Skeletal muscle tissue (tissue), 4 donors: ENCODE measurements around the gene WASHC2C. TPM values are rescaled to one million over a fixed set of nuclear protein-coding genes. Genes with fewer than 3 reads are reported as not detected.
"Not testable (repeated sequence)": the region's sequence is repeated elsewhere in the genome, so short reads cannot be mapped to it uniquely, and the experiment has no call there.

Experiments
- H3K27ac ChIP-seq: one replicate; pipeline ENCODE4 v1.7.0; 2013; ENCODE audit warnings: mild to moderate bottlenecking, low read depth, low read length, inconsistent platforms
- H3K27me3 ChIP-seq, 3 donors: one replicate each; pipeline ENCODE4 v1.7.0; 2013; ENCODE audit warnings: low read length in 3 of 3; ENCODE audit not compliant: control insufficient read depth in 3 of 3, insufficient read depth in 3 of 3
- H3K36me3 ChIP-seq, 3 donors: one replicate each; pipeline ENCODE4 v1.7.0; 2013; ENCODE audit warnings: low read length in 3 of 3; ENCODE audit not compliant: control insufficient read depth in 3 of 3, insufficient read depth in 3 of 3
- H3K4me1 ChIP-seq, 3 donors: one replicate each; pipeline ENCODE4 v1.7.0; 2013; ENCODE audit warnings: low read length in 3 of 3, mild to moderate bottlenecking in 3 of 3; ENCODE audit not compliant: control insufficient read depth in 3 of 3, insufficient read depth in 3 of 3
- H3K4me3 ChIP-seq, 3 donors: one replicate each; pipeline ENCODE4 v1.7.0; 2013; ENCODE audit warnings: low read length in 3 of 3
- H3K9ac ChIP-seq, 3 donors: one replicate each; pipeline ENCODE4 v1.7.0; 2013; ENCODE audit warnings: low read length in 3 of 3, mild to moderate bottlenecking in 3 of 3, moderate library complexity in 2 of 3, low read depth in 1 of 3
- H3K9me3 ChIP-seq, 3 donors: one replicate each; pipeline ENCODE4 v1.7.0; 2013; ENCODE audit warnings: low read length in 3 of 3; ENCODE audit not compliant: control insufficient read depth in 3 of 3
- total RNA-seq: library from RNA; depleted of rRNA; stranded (reverse); fragments of >200 nt; gene quantifications from one replicate; pipeline ENCODE4 v1.2.3, GENCODE V29; 2014
- donor health status: Osteomylitis.

The WASHC2C gene
- total RNA-seq, 1 donor from 2014 or later, result 16.2 TPM

DNA sequence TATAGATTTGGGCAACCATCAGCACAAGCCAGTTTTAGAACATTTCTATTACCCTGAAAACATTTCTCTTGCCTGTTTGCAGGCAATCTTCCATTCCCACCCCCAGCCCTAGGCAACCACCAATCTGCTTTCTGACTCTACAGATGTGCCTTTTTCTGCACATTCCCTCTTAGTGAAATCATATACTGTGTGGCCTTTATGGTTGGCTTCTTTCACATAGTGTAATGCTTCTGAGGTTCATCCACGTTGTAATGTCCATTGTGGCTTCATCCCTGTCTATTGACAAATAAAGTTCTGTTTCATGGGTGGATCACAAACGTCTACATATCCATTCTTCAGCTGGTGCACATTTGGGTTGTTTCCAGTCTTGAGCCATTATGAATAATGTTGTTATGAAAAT, 77.9 kb downstream of the WASHC2C start:
- H3K27me3 ChIP-seq, H3K9ac ChIP-seq, H3K4me1 ChIP-seq, H3K9me3 ChIP-seq, H3K36me3 ChIP-seq, H3K27ac ChIP-seq, H3K4me3 ChIP-seq: not testable (repeated sequence)

DNA sequence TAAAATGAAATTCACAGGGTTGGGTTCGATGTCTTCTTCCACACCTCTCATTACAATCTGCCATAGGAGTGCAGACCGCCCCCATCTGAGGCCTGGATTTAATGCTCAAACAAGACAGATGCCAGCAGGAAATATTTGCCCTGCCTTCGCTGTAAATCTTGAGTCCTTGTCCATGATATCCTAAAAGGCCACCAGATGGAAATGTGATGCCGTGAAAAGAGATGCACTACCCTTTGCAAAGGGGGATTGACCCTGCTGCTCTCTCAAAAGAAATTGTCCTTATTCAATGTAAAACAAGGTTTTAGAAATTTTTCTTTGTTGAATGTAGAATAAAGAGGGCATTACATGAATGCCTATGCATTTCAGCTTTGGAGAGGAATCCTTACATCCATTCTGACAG, 82.8 kb downstream of the WASHC2C start:
- Histone ChIP-seq H3K27me3 (peaks cover 0 to 3% (median 0%) of the 10 kb centered on the region in 3 donors), H3K9ac (no peak overlapping the region), H3K27ac (no peak overlapping the region), H3K36me3 (no peaks in the 10 kb centered on the region), H3K4me3 (no peak overlapping the region), H3K4me1 (no peaks in the 10 kb centered on the region), H3K9me3 (no peaks in the 10 kb centered on the region)

DNA sequence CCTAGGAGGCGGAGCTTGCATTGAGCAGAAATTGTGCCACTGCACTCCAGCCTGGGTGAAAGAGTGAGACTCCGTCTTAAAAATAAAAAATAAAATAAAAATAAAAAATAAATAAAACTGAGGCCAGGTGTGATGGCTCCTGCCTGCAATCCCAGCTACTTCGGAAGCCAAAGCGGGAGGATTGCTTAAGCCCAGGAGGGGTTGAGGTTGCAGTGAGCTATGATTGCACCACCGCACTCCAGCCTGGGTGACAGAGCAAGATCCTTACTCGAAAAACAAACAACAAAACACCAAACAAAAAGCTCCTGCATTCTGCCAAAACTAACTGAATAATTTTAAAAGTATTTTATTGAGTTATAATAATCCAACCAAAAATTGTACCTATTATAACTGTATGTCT, 84.0 kb downstream of the WASHC2C start:
- Histone ChIP-seq H3K36me3 (no peaks in the 10 kb centered on the region), H3K27ac (no peak overlapping the region), H3K4me3 (no peak overlapping the region), H3K9me3 (no peaks in the 10 kb centered on the region), H3K9ac (no peak overlapping the region), H3K27me3 (peaks cover 0 to 3% (median 0%) of the 10 kb centered on the region in 3 donors), H3K4me1 (no peaks in the 10 kb centered on the region)

DNA sequence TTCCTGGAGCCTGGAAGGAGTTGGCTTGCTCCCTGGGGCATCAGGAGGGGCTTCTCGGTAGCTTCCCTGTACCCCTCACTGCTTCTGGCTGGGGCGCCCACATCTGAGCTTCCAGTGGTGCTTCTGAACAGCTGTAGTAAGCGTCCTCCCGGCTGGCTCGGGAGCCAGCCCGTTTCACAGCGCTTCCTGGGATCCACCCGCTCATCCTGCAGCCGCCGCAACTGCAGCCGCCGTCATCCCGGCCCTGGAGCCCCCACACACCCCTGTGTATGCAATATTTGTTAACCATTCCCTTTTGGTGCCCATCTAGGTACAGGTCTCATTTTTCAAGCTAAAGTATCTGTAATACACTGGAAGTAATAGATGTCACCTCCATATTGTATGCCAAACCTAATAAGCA, 85.9 kb downstream of the WASHC2C start:
- H3K27me3 ChIP-seq, H3K9ac ChIP-seq, H3K27ac ChIP-seq, H3K36me3 ChIP-seq, H3K4me3 ChIP-seq, H3K4me1 ChIP-seq, H3K9me3 ChIP-seq: not testable (repeated sequence)

DNA sequence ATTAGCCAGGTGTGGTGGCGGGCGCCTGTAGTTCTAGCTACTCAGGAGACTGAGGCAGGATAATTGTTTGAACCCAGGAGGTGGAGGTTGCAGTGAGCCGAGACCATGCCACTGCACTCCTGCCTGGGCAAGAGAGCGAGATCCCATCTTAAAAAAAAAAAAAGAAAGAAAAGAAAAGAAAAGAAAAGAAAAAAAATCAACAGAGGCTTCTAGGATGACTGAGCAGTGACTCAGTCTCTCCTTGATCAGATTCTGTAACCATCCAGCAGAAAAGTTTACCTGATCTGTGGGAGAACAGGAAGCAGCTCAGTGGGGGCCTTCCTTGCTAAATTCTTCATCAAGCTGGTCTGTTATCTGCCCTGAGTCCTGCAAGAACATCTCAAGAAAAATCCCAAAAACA, 87.1 kb downstream of the WASHC2C start:
- H3K4me3 ChIP-seq, H3K27ac ChIP-seq, H3K9ac ChIP-seq, H3K4me1 ChIP-seq, H3K9me3 ChIP-seq, H3K36me3 ChIP-seq, H3K27me3 ChIP-seq: not testable (repeated sequence)

DNA sequence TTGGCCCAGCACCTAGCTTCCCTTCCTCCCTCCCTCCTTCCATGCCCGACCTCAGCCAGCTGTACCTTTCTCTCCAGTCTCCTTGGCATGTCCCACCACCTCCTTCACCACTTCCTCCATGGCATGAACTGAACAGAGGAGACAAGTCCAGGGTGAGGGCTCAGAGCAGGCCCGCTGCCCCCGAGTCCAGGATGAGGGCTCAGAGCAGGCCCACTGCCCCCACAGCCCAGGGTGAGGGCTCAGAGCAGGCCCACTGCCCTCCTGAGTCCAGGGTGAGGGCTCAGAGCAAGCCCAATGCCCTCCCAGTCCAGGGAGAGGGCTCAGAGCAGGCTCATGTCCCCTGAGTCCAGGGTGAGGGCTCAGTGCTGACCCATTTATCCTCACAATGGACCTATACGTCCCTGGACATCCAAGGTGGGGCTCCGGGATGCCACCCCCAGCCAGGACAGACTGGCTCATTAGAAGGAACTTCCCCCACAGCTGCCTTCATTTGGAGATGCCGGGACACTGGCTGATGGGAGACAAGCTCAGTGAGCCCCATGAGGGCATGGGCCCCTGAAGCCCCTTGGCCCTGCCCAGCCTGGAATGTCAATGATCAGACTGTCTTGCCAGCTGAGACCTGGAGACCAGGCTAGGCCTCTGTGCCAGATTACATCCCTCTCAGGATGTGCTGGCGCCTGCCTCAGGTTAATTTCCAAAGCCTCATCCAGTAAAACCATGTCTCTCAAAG, 90.2 kb downstream of the WASHC2C start:
- H3K4me1 ChIP-seq, result no peaks in the 10 kb centered on the region
- no peak overlapping the region for H3K27ac ChIP-seq
- no peaks in the 10 kb centered on the region for H3K9me3 ChIP-seq

DNA sequence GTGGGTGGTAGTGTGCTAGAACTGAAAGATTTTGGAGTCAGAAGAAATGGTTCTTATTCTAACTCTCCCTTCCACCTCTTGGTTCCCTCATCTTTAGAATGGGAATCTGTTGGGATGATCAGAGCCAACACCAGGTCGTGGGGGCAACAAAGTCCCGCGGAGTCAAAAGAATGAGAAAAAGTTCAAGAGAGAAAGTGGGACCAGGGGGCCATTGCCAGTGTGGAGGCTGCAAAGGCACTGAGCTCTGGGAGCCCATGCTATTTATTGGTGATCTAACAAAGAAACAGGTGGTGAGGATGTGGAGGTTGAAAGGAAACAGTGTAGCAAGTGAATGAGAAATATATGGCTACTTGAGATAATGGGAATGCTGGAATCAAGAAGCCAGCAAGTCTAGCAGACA, 90.8 kb downstream of the WASHC2C start:
- no peaks in the 10 kb centered on the region for H3K9me3 ChIP-seq
- no peak overlapping the region for H3K4me3 ChIP-seq
- H3K9ac ChIP-seq, result no peak overlapping the region
- no peak overlapping the region for H3K27ac ChIP-seq
- no peaks in the 10 kb centered on the region for H3K4me1 ChIP-seq
- H3K27me3 ChIP-seq, result peaks cover 0 to 7% (median 0%) of the 10 kb centered on the region in 3 donors
- no peaks in the 10 kb centered on the region for H3K36me3 ChIP-seq

More for the DNA sequence above, 90.2 kb downstream of the WASHC2C start:
- Histone ChIP-seq H3K27me3 (peaks cover 0 to 8% (median 0%) of the 10 kb centered on the region in 3 donors), H3K36me3 (no peaks in the 10 kb centered on the region), H3K4me3 (no peak overlapping the region), H3K9ac (no peak overlapping the region)

DNA sequence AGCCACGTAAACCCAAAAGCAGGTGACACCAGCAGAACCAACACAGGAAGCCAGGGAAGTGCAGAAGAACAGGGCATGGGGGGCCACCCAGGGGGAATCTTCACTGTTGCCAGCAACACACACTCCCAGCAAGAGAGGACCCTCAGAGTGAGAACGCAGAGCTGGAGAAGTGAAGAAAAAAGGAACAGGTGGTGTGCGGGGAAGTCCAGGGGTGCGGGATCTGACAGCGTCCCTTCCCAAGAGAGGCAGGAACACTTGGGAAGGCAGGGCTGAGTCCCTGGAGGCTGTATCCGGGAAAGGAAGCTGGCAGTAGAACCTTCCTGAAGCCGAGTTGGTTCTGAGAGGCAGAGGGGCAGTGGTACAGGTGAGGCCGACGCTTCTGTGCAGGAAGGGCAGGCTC, 92.5 kb downstream of the WASHC2C start:
- Histone ChIP-seq H3K9me3 (no peaks in the 10 kb centered on the region), H3K27ac (no peak overlapping the region), H3K36me3 (no peaks in the 10 kb centered on the region), H3K27me3 (peaks cover 0 to 5% (median 0%) of the 10 kb centered on the region in 3 donors), H3K9ac (no peak overlapping the region), H3K4me1 (no peaks in the 10 kb centered on the region), H3K4me3 (no peak overlapping the region)

DNA sequence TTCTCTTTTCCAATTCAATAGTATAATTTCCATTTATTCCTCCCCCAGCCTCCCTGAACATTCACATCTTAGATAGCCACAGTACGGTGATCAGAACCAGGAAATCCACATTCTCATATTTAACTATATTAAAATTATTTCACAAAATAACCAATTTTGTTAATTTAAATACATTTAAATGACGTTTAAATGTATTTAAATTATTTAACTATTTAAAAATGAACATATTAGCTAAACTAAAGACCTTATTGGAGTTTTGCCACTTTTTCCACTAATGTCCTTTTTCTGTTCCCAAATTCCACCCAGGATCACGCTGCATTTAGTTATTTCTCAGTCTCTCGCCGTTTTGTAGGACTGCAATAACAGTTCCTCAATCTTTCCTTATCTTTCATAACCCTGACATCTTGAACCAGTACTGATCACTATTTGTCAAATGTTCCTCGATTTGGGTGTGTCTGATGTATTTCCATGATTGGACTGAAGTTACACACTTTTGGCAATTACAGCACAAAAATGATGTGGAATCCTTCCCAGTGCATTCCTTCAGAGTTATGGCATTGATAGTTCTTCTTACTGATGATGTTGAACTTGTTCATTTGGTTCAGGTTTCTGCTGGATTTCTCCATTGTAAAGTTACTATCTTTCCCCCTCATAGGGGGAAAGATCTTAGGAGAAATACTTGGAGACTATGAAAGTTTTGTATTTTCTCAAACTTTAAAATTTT, 93.2 kb downstream of the WASHC2C start:
- not testable (repeated sequence) for H3K36me3 ChIP-seq, H3K9me3 ChIP-seq, H3K27me3 ChIP-seq, H3K4me3 ChIP-seq, H3K27ac ChIP-seq, H3K4me1 ChIP-seq, H3K9ac ChIP-seq

DNA sequence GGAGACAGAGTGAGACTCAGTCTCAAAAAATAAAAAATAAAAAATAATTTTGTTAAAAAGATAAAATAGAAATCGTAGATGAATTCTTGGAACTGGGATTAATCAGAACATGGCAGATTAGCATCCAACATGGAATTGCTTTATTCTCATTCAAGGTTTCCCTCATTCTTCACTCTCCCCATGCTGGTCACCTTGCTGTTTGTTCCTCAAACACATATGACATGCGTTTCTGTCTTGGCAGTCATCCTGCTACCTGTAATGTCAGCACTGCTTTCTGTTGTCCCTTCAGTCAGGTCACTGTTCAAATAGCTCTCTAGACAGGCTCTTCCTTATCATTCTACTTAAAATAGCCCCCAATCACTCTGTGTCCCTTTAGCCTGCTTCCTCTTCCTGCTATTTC, 95.9 kb downstream of the WASHC2C start:
- H3K9me3 ChIP-seq, H3K9ac ChIP-seq, H3K27ac ChIP-seq, H3K27me3 ChIP-seq, H3K4me1 ChIP-seq, H3K4me3 ChIP-seq, H3K36me3 ChIP-seq: not testable (repeated sequence)
